ENCODE data around the gene CNTNAP5.

The CNTNAP5 gene

DNA sequence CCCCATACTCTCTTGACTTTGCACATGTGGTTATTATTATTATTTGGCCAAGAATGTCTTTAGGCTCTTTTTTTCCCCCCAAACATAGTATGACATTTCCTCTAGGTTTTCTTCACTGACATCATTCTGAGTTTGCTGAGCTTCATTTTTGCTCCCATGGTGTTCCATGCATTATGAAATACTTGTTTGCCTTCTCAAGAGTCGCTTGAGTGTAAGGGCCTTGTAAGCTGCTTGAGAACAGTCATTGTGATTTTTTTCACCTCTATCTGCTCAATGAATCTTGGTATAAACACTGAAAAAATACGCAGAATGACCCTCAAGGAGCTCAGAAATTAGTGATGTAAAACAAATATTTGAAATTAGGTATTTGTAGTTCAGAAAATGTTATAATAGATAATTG, 688.9 kb downstream of the CNTNAP5 start:
- no peak for DNase-seq

DNA sequence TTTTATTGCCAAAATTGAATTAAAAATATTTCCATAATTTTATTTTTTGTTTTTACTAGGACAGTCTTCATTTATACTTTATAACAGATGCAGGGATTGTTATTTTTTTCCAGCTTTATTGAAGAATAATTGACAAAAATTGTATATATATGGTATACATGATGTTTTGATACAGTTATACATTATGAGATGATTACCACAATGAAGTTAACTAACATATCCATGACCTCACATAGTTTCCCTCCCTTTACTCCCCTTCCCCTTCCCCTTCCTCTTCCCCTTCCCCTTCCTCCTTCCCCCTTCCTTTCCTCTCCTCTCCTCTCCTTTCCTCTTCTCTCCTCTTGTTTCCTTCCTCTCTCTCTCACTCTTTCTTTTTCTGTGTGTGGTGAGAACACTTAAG, 700.1 kb downstream of the CNTNAP5 start:
- no peak for DNase-seq

DNA sequence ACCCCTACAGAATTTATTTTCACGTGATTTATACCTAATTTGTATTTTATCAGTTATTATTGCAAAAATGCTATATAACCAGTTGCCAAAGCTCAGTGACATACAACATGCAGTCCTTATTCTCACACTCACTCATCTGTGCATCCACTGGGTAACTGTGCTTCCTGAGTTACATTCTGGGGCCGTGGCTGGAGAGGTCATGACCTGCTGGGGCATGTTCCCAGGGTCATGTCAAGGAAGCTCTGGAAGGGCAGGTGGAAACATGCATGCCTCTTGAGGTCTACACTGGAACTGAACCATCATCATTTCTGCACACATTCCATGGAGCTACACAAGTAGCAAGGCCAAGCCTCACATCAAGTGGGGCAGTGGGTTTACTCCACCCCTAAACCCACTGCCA, 715.5 kb downstream of the CNTNAP5 start:
- DNase-seq = no peak

DNA sequence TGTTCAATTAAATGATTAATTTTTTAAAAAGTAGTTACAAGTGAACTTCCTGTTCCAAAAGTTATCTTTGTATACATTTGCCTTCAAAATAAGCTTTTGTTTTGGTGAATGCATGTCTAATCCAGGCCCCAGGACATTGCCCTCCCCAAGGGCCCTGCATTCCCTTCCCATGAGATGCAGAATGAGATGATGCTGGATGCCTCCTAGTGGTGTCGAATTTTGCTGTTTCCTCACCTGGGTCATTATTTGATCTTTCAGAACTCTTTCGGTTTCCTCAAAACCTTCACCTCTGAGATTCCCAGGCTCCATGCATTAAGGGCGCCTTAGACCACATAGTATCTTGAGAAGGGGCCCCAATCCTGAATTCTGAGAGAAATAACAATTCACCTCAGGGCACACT, 728.8 kb downstream of the CNTNAP5 start:
- no peak for DNase-seq

DNA sequence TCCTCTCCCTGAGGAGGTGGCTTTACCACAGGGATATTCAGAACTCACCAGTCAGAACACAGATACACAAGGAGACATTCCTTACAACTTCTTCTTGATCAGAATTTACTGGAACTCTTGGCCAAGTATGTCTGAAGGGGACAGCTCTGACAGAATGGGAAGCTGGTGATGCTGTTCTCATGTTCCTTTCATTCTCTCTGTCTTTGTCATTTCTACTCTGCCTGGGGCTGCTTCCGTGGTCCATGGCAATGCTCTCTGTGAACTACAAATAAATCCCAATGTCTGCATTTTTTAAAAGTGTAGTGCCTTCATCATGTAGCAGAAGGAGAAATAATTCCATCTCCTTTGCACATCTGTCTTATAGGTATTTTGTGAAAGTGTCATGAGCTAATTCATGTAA, 730.3 kb downstream of the CNTNAP5 start:
- DNase-seq = no peak

DNA sequence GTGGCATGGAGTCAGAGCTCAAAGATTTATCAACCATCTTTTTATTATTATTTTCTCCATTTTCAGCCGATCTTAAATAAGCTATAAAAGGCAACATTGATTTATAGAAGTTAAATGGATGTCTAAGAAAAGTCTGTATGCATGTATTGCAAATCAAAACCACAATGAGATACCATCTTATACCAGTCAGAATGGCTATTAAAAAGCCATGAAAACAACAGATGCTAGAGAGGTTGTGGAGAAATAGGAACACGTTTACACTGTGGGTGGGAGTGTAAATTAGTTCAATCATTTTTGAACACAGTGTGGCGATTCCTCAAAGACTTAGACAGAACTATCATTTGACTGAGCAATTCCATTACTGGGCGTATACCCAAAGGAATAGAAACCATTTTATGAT, 731.0 kb downstream of the CNTNAP5 start:
- no peak for DNase-seq

DNA sequence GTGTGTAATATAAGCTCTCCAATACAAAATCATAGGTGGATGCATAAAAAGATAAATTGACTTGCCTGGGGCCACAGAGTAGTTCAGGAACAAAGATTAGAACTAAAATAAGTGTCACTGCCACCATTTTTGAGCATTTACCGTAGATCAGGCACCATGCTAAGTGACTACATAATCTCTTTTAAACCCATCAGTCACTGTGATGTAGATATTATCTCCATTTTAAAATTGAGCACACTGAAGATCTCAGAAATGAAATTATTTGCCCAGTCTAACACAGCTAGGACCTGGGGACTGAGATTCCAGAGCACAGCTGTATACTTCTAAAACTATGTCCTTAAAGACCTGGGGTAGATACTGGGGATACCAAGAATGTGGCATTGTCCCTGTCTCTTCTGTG, 737.3 kb downstream of the CNTNAP5 start:
- DNase-seq = no peak

DNA sequence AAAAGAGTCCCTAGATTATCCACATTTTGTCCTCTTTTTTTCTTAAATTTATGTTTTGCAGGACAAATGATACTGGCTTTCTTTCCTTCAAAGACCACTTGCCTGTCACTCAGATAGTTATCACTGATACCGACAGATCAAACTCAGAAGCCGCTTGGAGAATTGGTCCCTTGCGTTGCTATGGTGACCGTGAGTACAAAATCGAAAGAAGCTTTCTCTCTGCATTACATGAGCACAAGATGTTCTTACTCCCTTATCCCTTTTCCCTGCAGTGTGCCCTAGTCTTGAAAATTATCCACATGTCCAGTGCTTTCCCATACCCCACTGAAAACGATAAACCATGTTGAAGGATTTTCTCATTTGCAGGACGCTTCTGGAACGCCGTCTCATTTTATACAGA, 738.5 kb downstream of the CNTNAP5 start:
- no peak for DNase-seq

DNA sequence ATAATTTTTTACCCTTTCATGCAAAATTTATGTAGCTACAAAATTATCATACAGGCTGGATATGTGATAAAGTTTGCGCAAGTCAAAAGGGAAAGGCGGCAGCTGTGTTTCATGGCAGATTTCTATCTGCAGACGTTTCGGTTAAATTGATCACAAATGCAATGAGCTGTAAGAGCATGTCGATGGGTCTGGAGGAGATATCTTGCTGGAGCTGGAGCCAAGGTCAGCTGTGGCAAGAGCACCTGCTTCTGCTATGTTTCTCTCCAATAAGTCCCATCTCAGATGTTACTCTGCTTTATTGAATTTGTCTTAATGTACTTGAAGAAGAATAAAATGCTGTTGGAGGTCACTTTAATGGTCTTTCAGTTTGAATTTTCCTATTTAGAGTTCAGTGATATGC, 749.7 kb downstream of the CNTNAP5 start:
- DNase-seq = no peak

DNA sequence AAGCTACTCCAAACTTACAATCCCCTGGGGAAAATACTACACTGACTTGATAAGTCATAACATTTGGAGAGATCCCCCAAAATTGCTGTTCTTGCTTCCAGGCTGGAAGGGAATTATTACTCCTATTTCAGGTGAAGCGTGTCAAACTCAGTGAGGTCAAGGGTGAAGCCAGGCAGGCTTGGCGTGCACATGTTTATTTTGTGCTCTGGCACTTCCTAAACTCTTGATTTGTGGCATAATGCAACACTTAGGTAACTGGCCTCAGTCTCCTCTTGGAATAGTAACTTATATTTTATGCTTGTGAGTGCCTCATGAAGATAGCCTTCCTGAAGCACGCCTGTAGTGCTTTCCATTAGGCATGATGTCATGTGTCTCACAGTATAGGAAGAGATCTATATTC, 751.2 kb downstream of the CNTNAP5 start:
- DNase-seq = no peak

DNA sequence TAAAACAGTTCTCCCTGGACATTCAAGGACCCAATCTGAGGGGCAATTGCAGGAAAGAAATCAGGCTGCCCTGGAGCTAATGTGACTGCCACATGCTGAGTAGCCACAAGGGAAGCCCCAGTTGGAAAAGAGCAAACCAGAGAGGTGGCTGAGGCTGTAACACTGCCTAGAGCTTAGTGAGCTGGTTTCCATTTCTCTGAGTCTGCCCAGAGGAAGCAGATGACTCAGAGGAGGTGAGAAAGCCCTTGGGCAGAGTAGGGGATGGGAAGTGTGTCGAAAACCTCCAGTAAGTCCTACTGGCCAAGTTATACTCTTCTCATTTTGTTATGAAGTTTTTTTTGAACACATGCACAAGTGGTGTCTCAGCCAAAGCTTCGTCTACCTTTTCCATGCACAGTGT, 753.0 kb downstream of the CNTNAP5 start:
- no peak for DNase-seq

DNA sequence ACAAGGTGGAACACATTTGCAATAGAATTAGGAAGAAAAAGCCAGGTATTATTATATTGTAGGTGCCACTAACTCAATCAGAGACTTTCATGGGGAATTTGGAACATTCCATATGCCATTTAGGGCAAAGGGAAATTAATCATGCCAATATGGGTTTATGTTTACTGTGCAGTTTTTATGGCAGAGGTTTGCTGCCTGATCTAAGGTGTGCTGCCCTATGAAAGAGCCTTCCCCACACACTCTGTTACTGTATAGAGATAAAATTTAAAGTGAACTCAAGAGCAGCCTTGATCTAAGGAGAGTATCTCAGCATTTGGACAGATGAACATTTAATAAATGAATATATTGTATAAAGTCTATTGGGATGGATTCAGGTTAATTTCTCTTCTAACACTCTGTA, 771.6 kb downstream of the CNTNAP5 start:
- DNase-seq = no peak

DNA sequence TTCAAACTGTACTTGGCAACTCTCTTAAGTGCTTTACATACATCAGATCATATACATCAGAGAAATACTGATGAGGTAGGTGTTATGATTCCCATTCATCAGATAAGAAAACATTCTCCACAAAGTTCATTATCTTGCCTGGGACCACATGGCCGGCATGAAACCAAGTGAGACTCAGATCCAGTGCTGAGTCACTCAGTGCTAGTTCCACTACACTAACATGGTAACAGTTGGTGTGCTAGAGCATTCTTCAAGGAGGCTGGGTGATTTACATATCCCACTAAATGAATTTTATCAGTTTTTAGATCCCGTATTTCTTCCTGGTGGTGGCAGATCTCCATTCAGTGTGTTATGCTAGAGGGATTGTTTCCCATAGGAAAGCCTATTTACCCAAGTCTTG, 772.0 kb downstream of the CNTNAP5 start:
- no peak for DNase-seq

DNA sequence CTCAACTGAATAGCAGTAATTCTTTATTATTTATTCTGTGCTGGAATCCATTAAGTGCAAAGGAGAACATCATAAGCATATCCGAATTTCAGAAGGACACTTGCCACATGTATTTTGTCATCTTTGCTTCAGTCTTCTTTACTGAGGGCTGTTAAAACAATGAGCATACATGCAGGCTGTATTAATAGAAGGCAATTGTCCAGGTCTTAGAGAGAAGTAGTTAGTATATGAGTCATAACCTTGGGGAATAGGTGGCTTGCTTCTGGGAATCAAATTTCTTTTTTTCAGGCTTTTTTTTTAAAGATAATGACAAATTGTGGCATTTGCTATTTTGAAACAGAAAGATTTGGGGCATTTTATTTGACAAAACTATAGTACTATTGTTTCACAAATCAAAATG, 773.5 kb downstream of the CNTNAP5 start:
- no peak for DNase-seq

DNA sequence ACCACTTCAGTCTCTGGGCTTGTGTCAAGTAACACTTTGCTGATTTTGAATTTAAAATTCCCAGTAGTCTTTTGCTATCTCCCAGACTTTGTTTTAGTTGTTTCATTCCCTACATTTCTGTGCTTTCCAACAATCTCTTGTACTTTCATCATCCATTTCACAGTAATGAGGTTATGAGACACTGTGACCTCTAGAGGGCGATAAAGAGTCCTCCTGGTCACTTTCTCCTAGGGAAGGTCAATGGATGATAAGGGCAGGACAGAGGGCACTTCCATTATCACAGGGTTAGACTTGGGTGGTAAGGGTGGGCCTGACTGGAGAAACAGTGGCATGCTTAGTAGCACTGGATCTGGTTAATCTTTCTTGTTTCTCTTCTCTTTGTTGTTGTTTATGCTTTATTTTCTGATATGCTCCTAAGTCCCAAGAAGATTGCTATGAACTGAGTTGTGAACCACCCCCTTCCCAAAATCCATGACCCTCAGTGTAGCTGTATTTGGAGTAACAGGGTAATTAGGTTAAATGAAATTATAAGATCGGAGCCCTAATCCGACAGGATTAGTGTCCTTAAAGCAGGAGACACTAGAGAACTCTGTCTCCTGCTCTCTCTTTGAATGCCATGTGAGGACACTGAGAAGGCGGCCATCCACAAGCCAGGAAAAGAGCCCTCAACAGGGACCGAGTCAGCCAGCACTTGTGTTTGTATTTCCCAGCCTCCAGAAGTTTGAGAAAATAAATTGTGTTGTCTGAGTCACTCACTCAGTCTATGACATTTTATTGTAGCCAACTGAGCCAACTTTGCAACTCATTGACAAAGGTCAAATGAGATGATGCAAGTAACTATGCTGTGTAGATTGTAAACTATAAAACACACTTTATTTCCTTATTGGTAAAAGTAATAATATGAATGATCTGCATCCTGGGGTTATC, 779.2 kb downstream of the CNTNAP5 start:
- no peak for DNase-seq

DNA sequence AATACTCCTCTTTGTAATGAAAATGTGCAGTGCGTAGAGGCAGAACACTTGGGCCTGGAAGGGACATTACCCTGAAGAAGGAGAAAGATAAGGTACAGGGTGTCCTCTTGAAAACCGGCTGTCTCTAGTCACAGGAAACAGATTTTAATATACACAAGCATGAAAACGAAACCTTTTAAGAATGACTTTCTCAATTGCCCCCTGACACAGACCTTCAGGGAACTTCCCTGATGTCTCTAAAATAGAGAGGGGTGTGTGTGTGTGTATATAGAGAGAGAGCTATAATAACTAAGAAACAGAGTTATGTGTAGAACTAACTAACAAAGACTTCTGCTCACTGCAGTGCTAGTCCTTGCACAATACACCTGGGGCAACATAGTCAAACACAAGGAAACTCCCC, 780.0 kb downstream of the CNTNAP5 start:
- DNase-seq = no peak

DNA sequence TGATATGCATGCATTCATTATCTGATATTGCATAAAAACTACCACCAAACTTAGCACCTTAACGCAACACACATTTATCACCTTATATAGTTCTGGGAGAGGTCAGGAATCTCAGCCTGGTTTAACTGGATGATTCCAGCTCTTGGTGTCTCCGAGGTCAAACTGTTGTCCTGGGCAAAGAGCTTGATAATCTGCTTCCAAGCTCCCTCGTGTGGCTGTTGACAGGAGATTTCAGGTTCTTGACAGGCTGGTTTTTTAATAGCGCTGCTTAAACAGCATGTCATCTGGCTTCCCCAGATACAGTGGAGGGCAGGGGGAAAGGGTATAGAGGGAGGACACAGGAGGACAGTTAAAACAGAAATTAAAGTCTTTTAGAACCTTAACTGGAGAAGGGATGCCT, 785.0 kb downstream of the CNTNAP5 start:
- DNase-seq = no peak

DNA sequence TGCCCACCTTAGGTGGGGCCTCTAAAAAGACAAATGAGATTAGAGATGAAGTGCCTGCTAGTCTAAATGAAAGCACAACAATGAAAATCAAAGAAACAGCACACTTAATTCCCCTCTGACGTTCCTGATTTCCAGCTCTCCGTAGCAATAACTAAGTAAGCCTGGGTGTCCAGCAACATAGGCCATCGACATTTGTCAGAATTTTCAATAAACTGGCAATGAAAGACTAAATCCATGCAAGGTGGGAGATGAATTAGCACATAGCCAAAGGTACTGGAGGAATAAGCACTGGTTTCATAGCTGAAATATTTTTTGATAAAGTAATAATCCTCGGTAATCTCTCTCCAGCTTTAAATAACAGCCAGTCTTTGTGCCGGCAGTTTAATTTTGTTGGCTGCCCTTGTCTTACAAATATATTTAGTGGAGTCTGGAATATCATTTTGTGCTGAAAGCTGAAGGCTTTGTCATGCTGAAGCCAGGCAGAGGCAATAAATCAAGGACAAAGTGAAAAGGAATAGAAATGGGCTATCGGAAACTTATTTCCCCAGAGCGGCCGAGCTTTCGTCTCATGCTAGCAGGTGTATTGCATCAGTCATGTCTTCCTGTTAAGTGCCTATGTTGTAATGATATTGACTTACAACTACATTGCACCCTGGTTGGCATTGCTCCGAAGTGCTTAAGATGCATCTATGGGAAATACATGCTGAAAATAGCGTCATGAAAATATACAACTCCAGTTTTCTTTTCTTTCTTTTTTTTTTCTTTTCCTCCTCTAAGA, 790.1 kb downstream of the CNTNAP5 start:
- no peak for DNase-seq

DNA sequence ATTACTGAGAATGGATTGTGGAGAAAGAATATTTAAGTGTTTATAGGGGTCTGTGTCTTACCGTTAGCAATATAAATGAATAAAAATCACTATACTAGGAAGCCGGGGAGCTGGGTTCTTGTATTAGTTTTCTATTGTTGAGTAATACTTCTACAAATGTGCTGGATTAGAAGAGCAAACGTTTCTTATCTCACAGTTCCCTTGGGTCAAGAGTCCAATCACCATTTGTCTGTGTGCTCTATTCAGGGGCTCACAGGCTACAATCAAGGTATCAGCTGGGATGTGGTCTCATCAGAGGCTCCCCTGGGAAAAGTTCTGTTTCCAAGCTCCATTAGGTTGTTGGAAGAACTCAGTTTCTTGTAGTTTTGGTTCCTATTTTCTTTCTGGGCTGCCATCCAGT, 790.9 kb downstream of the CNTNAP5 start:
- no peak for DNase-seq

DNA sequence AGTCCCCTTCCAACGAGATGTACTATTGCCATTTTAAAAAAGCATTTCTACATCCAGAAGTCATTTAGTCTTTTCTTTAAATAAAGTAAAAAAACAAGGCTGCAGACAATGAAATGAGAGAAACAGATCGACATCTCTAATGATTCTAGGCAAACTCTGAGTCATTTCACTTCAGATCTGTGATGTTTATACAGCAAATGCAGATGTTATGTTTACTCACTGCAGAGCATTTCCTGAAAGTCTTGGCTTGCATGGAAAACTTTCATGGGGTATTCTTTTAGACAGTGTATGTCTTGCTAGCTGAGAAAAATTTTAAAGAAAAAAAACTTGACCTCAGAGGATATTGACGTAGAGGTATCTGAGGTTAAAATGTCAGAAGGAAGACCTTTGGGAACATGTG, 797.4 kb downstream of the CNTNAP5 start:
- DNase-seq = no peak

DNA sequence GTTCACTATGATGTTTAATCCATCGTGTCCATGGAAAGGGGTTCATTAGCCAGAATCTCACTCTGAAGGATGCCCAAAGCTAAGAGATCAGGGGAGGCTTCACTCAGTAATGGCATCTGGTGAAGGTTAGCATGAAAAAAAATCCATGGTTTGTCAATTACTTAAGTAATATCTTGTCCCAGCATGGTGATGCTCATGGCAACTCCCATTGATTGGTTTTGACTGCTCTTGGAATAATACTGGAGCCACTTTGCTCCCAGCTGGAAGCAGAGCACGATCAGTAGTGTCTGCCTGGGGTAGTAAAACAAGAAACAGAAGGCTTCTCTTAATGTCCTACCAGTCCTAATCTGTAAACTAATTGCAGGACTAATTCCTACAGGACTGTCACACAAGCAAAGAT, 799.4 kb downstream of the CNTNAP5 start:
- no peak for DNase-seq

DNA sequence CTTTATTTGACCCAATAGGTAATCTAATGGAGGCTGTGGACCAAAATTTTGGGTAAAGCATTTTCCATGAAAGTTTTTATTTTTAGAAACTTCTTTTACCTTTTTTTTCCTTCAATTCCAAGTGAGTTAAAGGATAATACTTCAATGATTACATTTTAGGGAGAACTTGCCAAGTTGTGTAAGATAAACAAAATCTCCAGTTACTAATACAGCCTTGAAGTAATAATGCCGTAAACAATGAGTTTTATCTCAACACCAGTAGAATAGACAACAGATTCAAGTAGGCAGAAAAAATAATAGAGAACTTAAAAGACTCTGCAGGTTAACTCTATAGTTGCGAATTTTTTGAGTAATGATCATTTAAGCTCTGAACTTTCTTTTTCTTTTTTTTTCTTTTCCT, 807.4 kb downstream of the CNTNAP5 start:
- DNase-seq = no peak

DNA sequence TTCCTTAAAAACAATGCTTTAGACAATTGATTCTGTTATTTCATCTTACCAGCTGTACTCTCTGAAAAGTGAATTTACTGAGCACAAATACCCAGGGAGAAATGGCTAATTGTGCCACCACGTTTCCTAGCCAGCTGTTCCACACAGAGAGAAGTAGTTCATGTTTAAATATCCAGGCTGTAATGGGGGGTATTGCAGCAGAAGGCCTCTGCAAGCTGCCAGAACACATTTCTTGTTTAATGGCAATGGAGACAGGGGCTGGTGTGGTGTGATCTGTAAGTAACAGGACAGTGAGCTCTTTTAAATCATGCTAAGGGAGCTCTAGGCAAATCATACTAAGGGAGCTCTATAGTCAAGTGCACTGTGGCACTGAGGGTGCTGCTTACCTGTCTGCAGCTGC, 809.2 kb downstream of the CNTNAP5 start:
- no peak for DNase-seq

DNA sequence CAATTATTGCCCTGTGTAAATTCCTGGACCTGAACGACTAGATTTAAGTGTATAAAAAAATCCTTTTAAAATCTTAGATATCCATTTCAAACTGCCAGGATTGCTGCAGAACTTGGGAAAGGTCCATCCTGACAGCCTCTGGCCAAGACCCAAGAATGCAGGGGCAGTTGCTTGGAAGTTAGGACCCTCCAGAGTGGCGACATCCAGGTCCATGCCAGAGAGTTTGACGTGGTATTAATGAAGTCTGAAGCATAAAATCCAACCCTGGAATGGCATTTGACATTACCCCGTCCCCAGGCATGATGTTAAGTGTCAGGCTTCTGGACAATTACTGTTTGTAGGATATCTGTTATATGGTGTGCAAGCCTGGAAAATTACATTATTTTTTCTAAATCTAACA, 810.2 kb downstream of the CNTNAP5 start:
- no peak for DNase-seq

Measured in NK-92 treated with Interleukin-12 subunit alpha and Interleukin-12 subunit beta, amount 100 ng/mL, for 24 hours (cell line).